Small intestine (tissue), 16 donors: ENCODE data around the gene HACD4. TPM values are rescaled to one million over a fixed set of nuclear protein-coding genes. Genes with fewer than 3 reads are reported as not detected.

ENCODE experiments used
- DNase-seq, 2 donors: peaks; one replicate each; pipeline versions ENCODE4 v3.0.0 to v3.0.0-alpha.2; 2013
- FAIRE-seq: peaks from 2 replicates; lab custom pipeline; 2012; peaks lifted over from hg19 to GRCh38; lab: Jason Lieb, UNC
- H3K27ac ChIP-seq, 3 donors: one replicate each; pipeline ENCODE4 v1.5.1; 2013; ENCODE audit warnings: low read length in 2 of 3, mild to moderate bottlenecking in 2 of 3, control low read depth in 1 of 3, inconsistent platforms in 1 of 3, low read depth in 1 of 3, moderate library complexity in 1 of 3
- H3K27me3 ChIP-seq, 3 donors: one replicate each; pipeline ENCODE4 v1.6.1; 2013; ENCODE audit warnings: low read length in 3 of 3, inconsistent platforms in 1 of 3; ENCODE audit not compliant: control insufficient read depth in 3 of 3, insufficient read depth in 3 of 3
- H3K36me3 ChIP-seq, 3 donors: one replicate each; pipeline ENCODE4 v1.6.1; 2013; ENCODE audit warnings: low read length in 3 of 3, inconsistent platforms in 1 of 3, low read depth in 1 of 3, mild to moderate bottlenecking in 1 of 3, moderate library complexity in 1 of 3; ENCODE audit not compliant: control insufficient read depth in 3 of 3, insufficient read depth in 2 of 3
- H3K4me1 ChIP-seq, 3 donors: one replicate each; pipeline ENCODE4 v1.6.1; 2013; ENCODE audit warnings: low read length in 2 of 3, inconsistent platforms in 1 of 3, low read depth in 1 of 3, mild to moderate bottlenecking in 1 of 3, moderate library complexity in 1 of 3; ENCODE audit not compliant: control insufficient read depth in 3 of 3, insufficient read depth in 2 of 3
- H3K4me3 ChIP-seq, 3 donors: one replicate each; pipeline ENCODE4 v1.5.1; 2013; ENCODE audit warnings: low read length in 3 of 3, control low read depth in 1 of 3, inconsistent platforms in 1 of 3, low read depth in 1 of 3, mild to moderate bottlenecking in 1 of 3, moderate library complexity in 1 of 3
- H3K9me3 ChIP-seq, 2 donors: one replicate each; pipeline ENCODE4 v1.6.1; 2013; ENCODE audit warnings: low read depth in 1 of 2, low read length in 1 of 2; ENCODE audit not compliant: control insufficient read depth in 2 of 2, insufficient read depth in 1 of 2
- WGBS, 3 donors: extraction: QIAGEN DNeasy Blood & Tissue Kit; methylation state at CpG; one replicate each; pipeline ENCODE4 v1.1.7; 2013; 5-methylcytosine and 5-hydroxymethylcytosine counted together
- long read RNA-seq, 10 donors: transcript quantifications; one replicate each; lab custom pipeline, GENCODE V29; 2026
- polyA plus RNA-seq, 4 donors: library from polyadenylated mRNA; stranded (reverse) in 3 of 4; unstranded in 1 of 4; fragments of 200-250 nt in 3 of 4; fragments of 120-200 nt in 1 of 4; gene quantifications; one replicate each; pipeline versions ENCODE4 v1.2.1 to v1.2.3, GENCODE V29; 2013
- donor health status: healthy with polysubstance abuse.
- donor health status: control.
- donor health status: control.
- donor health status: Bipolar disorder and iron deficiency.
- donor health status: healthy.

Gene HACD4, protein sequence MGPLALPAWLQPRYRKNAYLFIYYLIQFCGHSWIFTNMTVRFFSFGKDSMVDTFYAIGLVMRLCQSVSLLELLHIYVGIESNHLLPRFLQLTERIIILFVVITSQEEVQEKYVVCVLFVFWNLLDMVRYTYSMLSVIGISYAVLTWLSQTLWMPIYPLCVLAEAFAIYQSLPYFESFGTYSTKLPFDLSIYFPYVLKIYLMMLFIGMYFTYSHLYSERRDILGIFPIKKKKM
- 1 to 10 TPM in 1 of 4 donors, under 1 TPM in 3; 0.22 to 2.9 (median 0.88) TPM for polyA plus RNA-seq
- long read RNA-seq, donor 1, full-length matches to known transcripts = 7 of 7 reads
- long read RNA-seq, donor 1, partial matches to known transcripts = 0 of 7 reads
- long read RNA-seq, donor 1, other reads (novel, unspliced or antisense) = 0 of 7 reads
- long read RNA-seq, donor 2, full-length matches to known transcripts = 3 of 3 reads
- long read RNA-seq, donor 2, partial matches to known transcripts = 0 of 3 reads
- long read RNA-seq, donor 2, other reads (novel, unspliced or antisense) = 0 of 3 reads
- long read RNA-seq, donor 3, full-length matches to known transcripts = 1 of 1 reads
- long read RNA-seq, donor 3, partial matches to known transcripts = 0 of 1 reads
- long read RNA-seq, donor 3, other reads (novel, unspliced or antisense) = 0 of 1 reads
- long read RNA-seq, donor 4 = 0 reads
- long read RNA-seq, donor 5 = 0 reads
- long read RNA-seq, donor 6, full-length matches to known transcripts = 3 of 3 reads
- long read RNA-seq, donor 6, partial matches to known transcripts = 0 of 3 reads
- long read RNA-seq, donor 6, other reads (novel, unspliced or antisense) = 0 of 3 reads
- long read RNA-seq, donor 7, full-length matches to known transcripts = 2 of 2 reads
- long read RNA-seq, donor 7, partial matches to known transcripts = 0 of 2 reads
- long read RNA-seq, donor 7, other reads (novel, unspliced or antisense) = 0 of 2 reads
- long read RNA-seq, donor 8, full-length matches to known transcripts = 4 of 4 reads
- long read RNA-seq, donor 8, partial matches to known transcripts = 0 of 4 reads
- long read RNA-seq, donor 8, other reads (novel, unspliced or antisense) = 0 of 4 reads
- long read RNA-seq, donor 9, full-length matches to known transcripts = 3 of 3 reads
- long read RNA-seq, donor 9, partial matches to known transcripts = 0 of 3 reads
- long read RNA-seq, donor 9, other reads (novel, unspliced or antisense) = 0 of 3 reads
- long read RNA-seq, donor 10, full-length matches to known transcripts = 3 of 3 reads
- long read RNA-seq, donor 10, partial matches to known transcripts = 0 of 3 reads
- long read RNA-seq, donor 10, other reads (novel, unspliced or antisense) = 0 of 3 reads

DNA sequence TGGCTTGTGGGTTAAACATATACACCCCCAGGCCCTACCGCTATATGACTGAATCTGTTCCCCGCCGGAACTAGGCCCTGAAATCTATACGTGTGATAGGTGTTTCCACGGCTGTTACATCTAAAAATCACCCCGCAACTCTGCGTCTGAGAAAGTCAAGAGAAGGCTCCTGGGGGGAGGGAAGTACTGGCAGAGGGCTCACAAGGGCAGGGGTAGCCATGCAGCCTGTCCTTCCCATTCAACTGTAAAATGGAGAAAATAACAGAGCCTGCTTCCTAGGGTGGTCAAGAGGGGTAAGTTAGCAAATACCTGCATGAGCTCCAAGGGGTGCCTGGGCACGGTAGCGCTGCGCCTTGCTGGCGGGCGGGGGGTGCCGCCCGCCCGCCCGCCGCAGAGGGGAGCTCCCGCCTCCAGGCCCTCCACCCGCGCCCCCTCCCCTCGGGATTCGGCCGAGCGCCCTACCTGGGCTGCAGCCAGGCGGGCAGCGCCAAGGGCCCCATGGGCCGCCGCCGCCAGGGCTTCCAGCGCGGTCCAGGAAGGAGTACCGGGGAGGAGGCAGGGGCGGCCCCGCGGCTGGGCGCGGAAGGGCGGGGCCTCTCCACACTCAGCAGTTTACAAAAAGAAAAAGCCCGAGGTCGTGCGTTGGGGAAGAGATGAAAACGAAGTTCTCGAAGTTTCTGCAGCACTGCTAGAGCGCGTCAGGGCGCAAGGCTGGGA, at the start of gene HACD4:
HACD4 (minus strand) TSS at position 550 of the 717 bp plus-strand sequence; CDS start at position 500, 50 bp downstream.
- Histone ChIP-seq H3K27me3 (no peaks in the 10 kb centered on the region), H3K4me3 (peak within 1 kb of the TSS; percentile 38 to 53 (median 52)), H3K4me1 (peaks cover 0 to 4% (median 0%) of the 10 kb centered on the region in 3 donors), H3K27ac (peak within 1 kb of the TSS; percentile 28 to 74 (median 68)), H3K9me3 (no peaks in the 10 kb centered on the region), H3K36me3 (no peaks in the 10 kb centered on the region)
- FAIRE-seq (no peak), DNase-seq (peak; percentile 27 to 61)
- 8 to 19% (median 11%) methylated on average over 29 to 46 of the region's 46 CpGs for WGBS, 3 donors

DNA sequence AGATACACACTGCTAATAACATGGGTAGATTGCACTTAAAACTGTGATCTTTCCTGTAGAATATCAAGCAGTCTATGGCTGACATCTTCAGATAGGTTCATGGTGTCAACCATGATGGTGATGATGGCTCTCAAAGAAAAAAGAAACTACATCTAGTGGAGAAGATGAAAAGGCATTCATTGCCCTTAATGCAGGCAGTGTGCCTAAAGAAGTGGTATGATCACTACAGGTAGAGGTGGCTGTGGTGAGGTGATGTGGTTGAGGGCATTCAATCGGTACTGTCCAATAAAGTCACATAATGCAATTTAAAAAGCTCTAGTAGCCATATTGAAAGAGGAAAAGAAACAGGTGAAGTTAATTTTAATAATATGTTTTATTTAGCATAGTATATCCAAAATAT, 49.4 kb upstream of the HACD4 start:
- DNase-seq (no peak), FAIRE-seq (no peak)
- no peak overlapping the region for H3K4me3 ChIP-seq
- 84 to 100% (median 88%) methylated on average over 1 of the region's 1 CpG for WGBS, 3 donors
- no peaks in the 10 kb centered on the region for H3K4me1 ChIP-seq
- no peak overlapping the region for H3K27ac ChIP-seq
- no peaks in the 10 kb centered on the region for H3K27me3 ChIP-seq
- H3K36me3 ChIP-seq = no peaks in the 10 kb centered on the region
- peaks cover 0 to 3% of the 10 kb centered on the region in 2 donors for H3K9me3 ChIP-seq

DNA sequence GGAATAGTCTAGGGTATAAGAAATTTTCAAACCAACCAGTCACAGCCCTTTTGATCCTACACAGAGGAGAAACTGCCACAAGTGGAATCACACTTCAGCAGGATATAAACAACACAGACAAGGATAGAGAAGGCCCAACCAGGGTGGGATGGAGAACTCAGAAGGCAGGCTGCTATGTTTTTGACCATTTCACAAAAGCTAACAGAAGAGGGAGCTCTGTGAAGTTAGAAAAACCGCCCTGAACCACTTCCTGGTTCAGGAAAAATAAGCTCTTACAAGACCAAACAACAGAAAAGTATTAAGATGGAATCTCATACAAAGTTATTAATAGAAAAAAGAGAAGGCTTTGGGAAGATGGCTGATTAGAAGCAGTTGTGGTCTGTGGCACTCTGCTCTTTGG, 47.3 kb upstream of the HACD4 start:
- Histone ChIP-seq H3K36me3 (no peaks in the 10 kb centered on the region), H3K4me3 (no peak overlapping the region), H3K27ac (no peak overlapping the region), H3K9me3 (peaks cover 0 to 3% of the 10 kb centered on the region in 2 donors), H3K4me1 (no peaks in the 10 kb centered on the region), H3K27me3 (no peaks in the 10 kb centered on the region)
- no peak for FAIRE-seq
- 65 to 80% (median 67%) methylated on average over 1 of the region's 1 CpG for WGBS, 3 donors
- peak in 1 of 2 donors; percentile 19 for DNase-seq

DNA sequence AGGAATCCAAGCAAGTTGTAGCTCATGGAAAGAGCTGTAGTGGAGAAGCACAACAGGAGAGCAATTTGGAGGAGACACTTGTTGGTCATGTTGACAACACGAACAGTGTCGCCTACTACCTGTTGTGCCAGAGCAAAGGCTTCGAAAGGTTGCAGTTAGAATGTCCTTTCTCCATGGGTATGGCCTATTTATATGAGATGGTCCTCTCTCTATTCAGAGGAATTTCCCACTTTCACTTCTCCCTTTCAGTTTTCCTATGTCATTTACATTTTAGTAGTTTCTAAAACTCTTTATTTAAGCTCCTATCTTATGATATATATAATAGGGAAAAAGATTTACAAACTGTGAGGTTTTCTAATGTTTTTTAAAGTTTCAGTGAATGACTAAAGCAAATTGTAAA, 46.3 kb upstream of the HACD4 start, which contains the start of gene IFNB1:
IFNB1 (minus strand) TSS at position 162 of the 400 bp plus-strand sequence; CDS start at position 89, 73 bp downstream.
- DNase-seq (no peak), FAIRE-seq (no peak)
- Histone ChIP-seq H3K27me3 (no peaks in the 10 kb centered on the region), H3K4me3 (no peak within 1 kb of the TSS), H3K36me3 (no peaks in the 10 kb centered on the region), H3K27ac (no peak within 1 kb of the TSS), H3K4me1 (no peaks in the 10 kb centered on the region), H3K9me3 (peaks cover 0 to 3% of the 10 kb centered on the region in 2 donors)
- WGBS, 3 donors = 79 to 93% (median 92%) methylated on average over 3 of the region's 3 CpGs

DNA sequence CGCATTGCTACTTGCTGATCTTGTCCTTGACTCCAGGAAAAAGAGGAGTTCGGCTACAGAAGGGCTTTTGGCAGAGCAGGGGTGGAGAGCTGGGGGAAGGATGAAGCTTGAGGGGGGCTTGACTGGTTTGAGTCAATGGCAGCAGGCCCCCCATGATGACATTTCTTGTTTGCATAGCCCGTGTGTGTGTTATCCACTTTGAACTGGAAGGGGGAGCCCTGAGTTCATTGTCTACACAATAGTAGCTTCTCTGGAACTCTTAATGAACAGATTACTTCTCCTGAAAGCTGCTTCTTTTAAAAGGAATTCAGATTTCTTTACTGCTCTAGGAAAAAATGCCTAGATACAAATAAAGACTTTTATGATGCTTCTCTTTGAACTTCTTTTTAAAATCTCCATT, 44.0 kb upstream of the HACD4 start:
- Histone ChIP-seq H3K27ac (no peak overlapping the region), H3K36me3 (no peaks in the 10 kb centered on the region), H3K9me3 (peaks cover 0 to 3% of the 10 kb centered on the region in 2 donors), H3K4me3 (no peak overlapping the region), H3K27me3 (no peaks in the 10 kb centered on the region), H3K4me1 (no peaks in the 10 kb centered on the region)
- 57 to 65% (median 61%) methylated on average over 3 of the region's 3 CpGs for WGBS, 3 donors
- DNase-seq = no peak
- no peak for FAIRE-seq

DNA sequence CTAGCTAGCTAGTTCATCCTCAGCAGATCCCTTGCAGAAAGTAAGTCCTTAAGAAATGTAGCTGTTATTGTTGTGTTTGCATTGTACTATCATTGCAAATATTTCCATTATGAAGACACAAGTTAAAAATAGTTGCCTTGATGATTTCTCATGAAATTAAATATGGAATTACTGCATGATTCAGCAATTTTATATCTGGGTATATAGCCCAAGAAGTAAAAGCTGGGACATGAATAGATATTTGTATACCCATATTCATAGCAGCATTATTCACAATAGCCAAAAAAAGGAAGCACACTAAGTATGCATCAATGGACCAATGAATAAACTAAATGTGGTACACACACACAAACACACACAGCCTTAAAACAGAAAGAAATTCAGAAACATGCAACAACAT, 39.5 kb upstream of the HACD4 start:
- Histone ChIP-seq H3K27me3 (no peaks in the 10 kb centered on the region), H3K9me3 (no peaks in the 10 kb centered on the region), H3K4me3 (no peak overlapping the region), H3K36me3 (no peaks in the 10 kb centered on the region), H3K4me1 (no peaks in the 10 kb centered on the region), H3K27ac (no peak overlapping the region)
- no peak for DNase-seq
- no peak for FAIRE-seq

DNA sequence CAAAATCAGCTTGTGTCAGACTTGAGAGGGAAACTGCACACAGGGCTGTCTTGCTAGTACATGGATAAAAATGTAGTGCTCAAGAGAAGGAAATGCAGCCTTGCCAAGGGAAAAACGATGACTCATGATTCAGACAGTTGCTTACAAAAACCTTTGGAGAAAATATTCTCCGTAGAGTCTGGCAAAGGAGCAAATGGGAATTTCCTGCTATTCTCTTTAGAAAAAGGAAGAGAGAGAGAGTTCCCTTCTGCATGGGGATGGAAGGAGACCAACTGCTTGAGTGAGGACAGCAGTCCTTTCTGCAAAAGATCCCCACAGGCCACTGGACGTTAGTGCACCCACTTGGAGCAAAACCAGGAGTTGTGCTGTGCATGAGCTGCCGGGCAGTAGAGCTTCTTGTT, 38.7 kb upstream of the HACD4 start:
- H3K36me3 ChIP-seq = no peaks in the 10 kb centered on the region
- H3K4me1 ChIP-seq = no peaks in the 10 kb centered on the region
- H3K4me3 ChIP-seq = no peak overlapping the region
- no peak overlapping the region for H3K27ac ChIP-seq
- H3K27me3 ChIP-seq = no peaks in the 10 kb centered on the region
- FAIRE-seq (no peak), DNase-seq (peak in 1 of 2 donors; percentile 16)
- H3K9me3 ChIP-seq = no peaks in the 10 kb centered on the region
- WGBS, 3 donors = 36 to 67% (median 54%) methylated on average over 4 of the region's 4 CpGs
